T47D (cell line): ENCODE data around the gene INHBB.
A peak's percentile ranks its signal among the peaks of the same experiment; 100 is the strongest.

ENCODE experiments used
- DNase-seq, 2 experiments: peaks; one replicate each; pipeline versions ENCODE4 v3.0.0 to v3.0.0-alpha.2; 2011 to 2012; ENCODE audit warnings: low read depth in 1 of 2, low spot score in 1 of 2
- JUND ChIP-seq: IDR thresholded peaks from 2 replicates; pipeline ENCODE4 v1.6.1; 2012; ENCODE audit warnings: low read depth
- in situ Hi-C: cut with HindIII; loops from 2 replicates; pipeline ENCODE4 v1.10.0; 2016; ENCODE audit warnings: low sequenced_read_pairs, low pct_unique_long_range_greater_than_20kb

INHBB gene

GRCh38 chr2:120332384-120332783, 13.6 kb upstream of the INHBB start:
- no peak for TF ChIP-seq JUND
- no peak for DNase-seq
- in situ Hi-C loops = no loop called here

GRCh38 chr2:120334068-120334467, 11.9 kb upstream of the INHBB start:
- no peak for TF ChIP-seq JUND
- in situ Hi-C loops = no loop called here
- DNase-seq = no peak

GRCh38 chr2:120336749-120337148, 9.2 kb upstream of the INHBB start:
- no peak for TF ChIP-seq JUND

GRCh38 chr2:120338015-120338414, 7.9 kb upstream of the INHBB start:
- no peak for TF ChIP-seq JUND
- in situ Hi-C loops = no loop called here
- DNase-seq = no peak

More at GRCh38 chr2:120336749-120337148, 9.2 kb upstream of the INHBB start:
- in situ Hi-C loops = no loop called here
- no peak for DNase-seq

DNA sequence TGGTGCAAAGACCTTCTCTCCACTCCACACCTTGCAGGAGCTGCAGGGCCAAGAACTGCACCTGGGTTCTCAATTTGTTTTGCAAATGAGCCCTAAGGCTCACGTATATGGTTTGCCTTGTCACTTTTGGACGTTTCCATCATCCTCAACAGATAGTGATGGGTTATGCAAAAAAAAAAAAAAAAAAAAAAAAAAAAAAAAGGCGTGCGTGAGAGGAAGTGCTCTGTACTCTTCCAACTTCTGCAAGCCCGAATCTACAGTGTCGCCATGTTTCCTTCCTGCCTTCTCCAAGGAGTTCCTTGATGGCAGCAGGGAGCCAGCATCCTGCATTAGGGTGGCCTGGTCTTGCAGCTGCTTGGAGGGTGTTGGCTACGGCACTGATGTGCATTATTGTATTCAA, 4.0 kb upstream of the INHBB start:
- DNase-seq = no peak
- no peak for TF ChIP-seq JUND
- in situ Hi-C loops = no loop called here

DNA sequence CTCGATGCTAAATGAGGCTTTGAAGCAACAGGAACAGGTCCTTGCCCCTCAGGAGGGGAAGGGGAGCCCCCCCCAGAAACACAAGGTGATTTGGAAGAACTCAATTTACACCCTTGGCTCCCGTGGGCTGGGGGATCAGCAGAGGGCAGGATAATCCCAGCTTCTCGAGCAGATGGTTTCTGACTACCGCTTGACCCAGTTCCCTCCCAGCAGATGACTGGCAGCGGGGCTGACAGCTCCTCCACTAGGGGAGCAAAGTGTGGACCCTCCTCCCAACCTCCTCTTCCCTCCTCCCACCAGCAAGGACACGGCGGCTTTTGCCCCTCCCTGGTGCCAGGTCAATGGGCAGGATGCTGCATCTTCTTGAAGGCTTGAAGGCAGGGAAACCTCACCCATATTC, 3.5 kb upstream of the INHBB start:
- in situ Hi-C loops = no loop called here
- no peak for TF ChIP-seq JUND
- no peak for DNase-seq

DNA sequence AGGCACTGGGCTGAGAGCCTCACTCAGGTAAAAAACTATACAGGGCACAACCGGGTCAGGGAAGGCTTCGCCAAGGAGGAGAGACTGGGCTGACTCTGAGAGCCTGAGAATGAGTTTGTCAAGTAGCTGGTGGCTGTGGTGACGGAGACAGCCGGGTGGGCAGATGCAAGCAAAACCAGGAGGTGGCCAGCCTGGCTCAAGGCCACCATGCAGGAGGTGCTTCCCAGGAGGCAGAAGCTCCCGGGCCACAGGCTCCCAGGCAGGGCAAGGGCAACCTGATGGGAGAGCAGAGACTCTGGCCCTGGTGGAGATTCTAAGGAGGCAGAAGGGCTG, 2.9 kb upstream of the INHBB start:
- no peak for DNase-seq
- in situ Hi-C loops = no loop called here

DNA sequence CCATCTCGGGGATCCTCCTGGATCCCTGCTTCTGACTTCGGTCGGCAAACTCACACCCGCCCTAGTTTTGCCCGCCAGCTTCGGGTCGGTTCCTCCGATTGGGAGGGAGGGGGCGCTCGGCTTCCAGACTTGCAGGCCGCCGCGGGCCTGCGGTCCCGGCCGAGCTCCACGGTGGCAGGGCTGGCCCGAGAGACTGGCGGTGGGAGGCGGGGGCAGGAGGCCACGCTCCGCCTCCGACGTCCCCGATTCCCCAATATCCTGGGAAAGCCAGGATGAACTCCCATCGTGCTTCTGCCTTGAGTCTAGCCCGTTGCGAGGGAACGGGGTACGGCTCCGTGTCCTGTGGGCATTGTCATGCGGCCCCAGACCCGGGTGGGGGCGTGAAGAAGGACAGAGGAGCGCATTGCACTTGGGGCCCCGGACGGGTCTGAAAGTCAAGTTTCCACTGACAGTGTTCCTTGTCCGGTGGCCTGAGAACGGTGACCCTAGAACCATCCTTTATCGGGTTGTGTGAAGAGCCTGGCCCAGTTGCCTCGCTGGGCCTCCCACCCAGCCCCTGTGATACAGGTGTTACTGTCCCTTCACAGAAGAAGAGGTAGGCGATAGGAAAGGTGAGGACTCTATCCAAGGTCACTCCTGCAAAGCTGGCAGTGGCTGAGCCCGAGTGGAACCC, 2.4 kb upstream of the INHBB start:
- in situ Hi-C loops = no loop called here
- no peak for TF ChIP-seq JUND
- DNase-seq = peak; percentile 67 to 89

More for the DNA sequence above, 2.9 kb upstream of the INHBB start:
- TF ChIP-seq JUND = no peak

DNA sequence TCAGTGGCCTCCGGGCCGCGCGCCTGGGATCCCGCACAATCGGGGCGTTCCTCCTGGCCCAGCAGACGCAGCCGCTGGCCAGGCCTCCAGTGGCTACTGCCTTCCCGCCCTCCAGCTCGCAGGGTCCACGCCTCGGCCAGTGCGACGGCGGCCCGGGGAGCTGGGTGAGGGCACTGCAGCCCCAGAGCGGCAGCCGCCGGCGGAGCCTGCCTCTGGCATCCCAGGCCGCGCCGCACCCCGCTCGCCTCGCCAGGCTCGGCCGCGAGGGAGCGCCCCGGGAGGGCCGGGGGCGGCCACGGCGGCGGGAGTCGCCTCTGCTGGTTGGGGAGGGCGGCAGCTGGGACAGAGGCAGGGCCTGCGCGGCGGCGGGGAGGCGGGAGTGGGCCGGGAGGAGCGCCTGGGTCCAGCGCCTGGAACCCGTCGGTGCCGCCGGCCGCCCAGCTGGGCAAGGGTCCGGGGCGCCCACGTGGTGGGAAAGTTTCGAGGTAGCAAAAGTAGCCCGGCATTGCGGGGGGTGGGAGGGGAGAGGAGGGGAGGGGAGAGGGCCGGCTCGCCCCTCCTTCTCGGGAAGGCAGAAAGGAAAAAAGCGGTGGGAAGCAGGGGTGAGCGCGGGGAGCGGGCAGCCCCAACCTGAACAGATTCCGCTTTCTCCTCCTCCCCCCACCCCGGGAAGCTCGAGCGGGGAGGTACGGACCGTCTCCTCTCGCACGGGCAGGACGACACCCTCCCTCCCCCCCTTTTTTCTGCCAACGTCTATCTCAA, 1.5 kb upstream of the INHBB start:
- peak; percentile 68 to 87 for DNase-seq
- TF ChIP-seq JUND = no peak
- in situ Hi-C loops = no loop called here

GRCh38 chr2:120344976-120345581, 857 bp upstream of the INHBB start:
- TF ChIP-seq JUND = no peak
- in situ Hi-C loops = no loop called here
- DNase-seq = no peak

GRCh38 chr2:120345608-120346007, 328 bp upstream of the INHBB start:
- no peak for TF ChIP-seq JUND
- DNase-seq = no peak
- in situ Hi-C loops = no loop called here

GRCh38 chr2:120346667-120347358, 877 bp downstream of the INHBB start:
- no peak for TF ChIP-seq JUND
- peak in 1 of 2 experiments; percentile 55 for DNase-seq
- in situ Hi-C loops = no loop called here
